Activated CD8-positive, alpha-beta T cell treated with anti-CD3 and anti-CD28 coated beads for 36 hours (primary cell): ENCODE data around the gene CPA5. TPM values are rescaled to one million over a fixed set of nuclear protein-coding genes. Genes with fewer than 3 reads are reported as not detected.

Source experiments
- ATAC-seq: fragments of 200-7000 bp; cut with Tn5 transposase; one replicate; pipeline ENCODE4 v1.10.0; 2021; ENCODE audit warnings: mild to moderate bottlenecking, moderate library complexity
- CTCF ChIA-PET: fragments of 350-600 bp; sonication (Branson Sonifier 250); formaldehyde crosslinking; loops from one replicate; lab custom pipeline; 2021; ENCODE audit warnings: antibody characterized with exemption; lab: Charles Lee
- POLR2A ChIA-PET: fragments of 350-600 bp; sonication (Branson Sonifier 250); formaldehyde crosslinking; loops from one replicate; lab custom pipeline; 2021; ENCODE audit warnings: antibody characterized with exemption; lab: Charles Lee
- DNase-seq: peaks from one replicate; pipeline ENCODE4 v3.0.0-alpha.2; 2020
- H3K27ac Mint-ChIP-seq: one replicate; pipeline ENCODE4 v1.8.0; 2021; ENCODE audit warnings: mild to moderate bottlenecking, mixed read lengths
- H3K27me3 Mint-ChIP-seq: one replicate; pipeline ENCODE4 v1.8.0; 2021; ENCODE audit warnings: mixed read lengths
- H3K36me3 Mint-ChIP-seq: one replicate; pipeline ENCODE4 v1.8.0; 2021; ENCODE audit warnings: low read depth, mixed read lengths
- H3K4me1 Mint-ChIP-seq: one replicate; pipeline ENCODE4 v1.8.0; 2021; ENCODE audit warnings: low read depth, mixed read lengths
- H3K4me3 Mint-ChIP-seq: one replicate; pipeline ENCODE4 v1.8.0; 2021; ENCODE audit warnings: mild to moderate bottlenecking, moderate library complexity, mixed read lengths
- H3K9me3 Mint-ChIP-seq: one replicate; pipeline ENCODE4 v1.8.0; 2021; ENCODE audit warnings: mixed read lengths
- intact Hi-C: fragments of 100-400 bp; cut with micrococcal nuclease; formaldehyde crosslinking; loops from one replicate; pipeline ENCODE4 v1.10.0; 2022
- total RNA-seq, 2 experiments: library from RNA; stranded (reverse); gene quantifications; one replicate each; pipeline ENCODE4 v1.2.3, GENCODE V29; 2021
- TF ChIP-seq, protein P1 (sequence below): fragments of 200-600 bp; IDR thresholded peaks from one replicate; pipeline ENCODE4 v1.8.0; 2022; ENCODE audit warnings: antibody characterized with exemption, mild to moderate bottlenecking

Gene CPA5
- total RNA-seq, 2 experiments from 2014 or later = 0.25 to 0.88 TPM

DNA sequence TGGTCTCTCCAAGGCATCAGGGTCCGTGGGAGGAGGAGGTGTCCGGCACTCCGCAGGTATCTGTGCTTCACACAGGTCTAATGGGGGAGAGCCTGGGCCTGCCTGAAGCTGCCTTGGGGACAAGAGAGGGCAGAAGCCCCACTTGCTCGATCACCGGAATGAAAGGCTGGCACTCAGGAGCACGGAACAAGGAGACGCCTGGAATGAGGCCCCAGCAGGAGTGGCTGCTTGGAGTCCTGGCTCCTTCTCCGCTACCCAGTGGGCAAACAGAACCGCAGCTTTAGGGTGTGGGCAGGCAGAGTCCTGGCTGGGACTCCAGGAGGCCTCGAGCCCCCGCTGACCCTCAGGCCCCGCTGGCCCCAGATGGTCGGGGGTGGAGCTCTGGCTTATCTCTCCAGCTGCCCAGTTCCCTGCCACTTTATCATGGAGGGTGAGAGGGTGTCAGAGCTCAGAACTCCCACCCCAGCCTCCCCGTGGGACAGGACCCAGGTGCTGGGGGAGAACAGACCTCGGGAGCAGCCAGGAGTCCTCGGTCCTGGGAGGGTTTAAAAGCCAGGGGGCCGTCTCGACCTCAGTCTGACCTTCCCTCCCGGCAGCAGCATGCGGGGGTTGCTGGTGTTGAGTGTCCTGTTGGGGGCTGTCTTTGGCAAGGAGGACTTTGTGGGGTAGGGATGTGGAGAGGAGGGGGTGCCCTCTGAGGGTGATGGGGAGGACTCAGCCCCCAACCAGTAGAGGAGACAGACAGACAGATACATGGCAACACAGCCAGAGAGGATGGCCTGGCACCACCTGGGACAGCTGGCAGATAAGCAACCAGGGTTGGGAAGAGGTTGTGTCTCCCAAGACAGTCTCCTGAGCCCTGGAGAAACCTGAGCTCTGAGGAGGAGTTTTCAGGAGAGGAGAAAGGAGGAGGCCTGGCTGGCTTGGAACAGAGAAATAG lies 35.6 kb downstream of the CPA5 start, which contains the start of gene CPA1:
Gene CPA1, plus strand, starts transcription at position 574 of the 940 bp plus-strand sequence. Its CDS starts 27 bp downstream, at position 601.
- ATAC-seq = no peak
- TF ChIP-seq, protein P1, sequence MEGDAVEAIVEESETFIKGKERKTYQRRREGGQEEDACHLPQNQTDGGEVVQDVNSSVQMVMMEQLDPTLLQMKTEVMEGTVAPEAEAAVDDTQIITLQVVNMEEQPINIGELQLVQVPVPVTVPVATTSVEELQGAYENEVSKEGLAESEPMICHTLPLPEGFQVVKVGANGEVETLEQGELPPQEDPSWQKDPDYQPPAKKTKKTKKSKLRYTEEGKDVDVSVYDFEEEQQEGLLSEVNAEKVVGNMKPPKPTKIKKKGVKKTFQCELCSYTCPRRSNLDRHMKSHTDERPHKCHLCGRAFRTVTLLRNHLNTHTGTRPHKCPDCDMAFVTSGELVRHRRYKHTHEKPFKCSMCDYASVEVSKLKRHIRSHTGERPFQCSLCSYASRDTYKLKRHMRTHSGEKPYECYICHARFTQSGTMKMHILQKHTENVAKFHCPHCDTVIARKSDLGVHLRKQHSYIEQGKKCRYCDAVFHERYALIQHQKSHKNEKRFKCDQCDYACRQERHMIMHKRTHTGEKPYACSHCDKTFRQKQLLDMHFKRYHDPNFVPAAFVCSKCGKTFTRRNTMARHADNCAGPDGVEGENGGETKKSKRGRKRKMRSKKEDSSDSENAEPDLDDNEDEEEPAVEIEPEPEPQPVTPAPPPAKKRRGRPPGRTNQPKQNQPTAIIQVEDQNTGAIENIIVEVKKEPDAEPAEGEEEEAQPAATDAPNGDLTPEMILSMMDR = no peak
- ChIA-PET POLR2A (no interaction called here), CTCF (interaction anchor here (0.6 to 1.5 kb wide), 2 partner anchors 16 to 243 kb away, joined by 3 read pairs; no protein-coding TSS in a partner anchor)
- Mint-ChIP-seq H3K27ac (no peak within 1 kb of the TSS), H3K4me1 (no peaks in the 10 kb centered on the region), H3K36me3 (no peaks in the 10 kb centered on the region), H3K4me3 (no peak within 1 kb of the TSS), H3K27me3 (no peaks in the 10 kb centered on the region), H3K9me3 (peaks cover 8% of the 10 kb centered on the region)
- intact Hi-C loops = no loop called here
- no peak for DNase-seq

DNA sequence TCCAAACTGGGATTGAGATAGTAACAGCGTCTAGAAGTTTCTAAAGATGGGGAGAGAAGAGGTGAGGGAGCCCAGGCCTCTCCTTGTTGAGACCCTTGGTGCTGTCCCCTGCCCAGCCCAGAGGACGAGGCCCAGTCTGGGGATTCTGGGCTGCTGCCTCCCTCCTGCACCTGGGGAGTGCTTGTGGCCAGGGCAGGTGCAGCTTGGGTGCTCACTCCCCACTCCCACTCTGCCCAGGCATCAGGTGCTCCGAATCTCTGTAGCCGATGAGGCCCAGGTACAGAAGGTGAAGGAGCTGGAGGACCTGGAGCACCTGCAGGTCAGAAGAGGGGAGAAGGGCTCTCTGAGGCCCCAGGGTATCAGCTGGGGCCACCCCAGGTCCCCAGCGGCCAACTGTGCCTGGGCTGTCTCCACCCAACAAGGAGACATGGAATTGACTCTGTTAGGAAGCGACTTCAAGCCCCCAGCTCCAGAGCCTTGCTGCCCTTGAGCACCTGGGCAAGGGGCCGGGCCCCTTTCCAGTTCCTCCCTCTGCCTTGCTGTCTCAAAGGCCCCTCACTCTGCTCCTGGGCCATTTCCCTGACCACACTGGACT lies 36.3 kb downstream of the CPA5 start:
- intact Hi-C loops = no loop called here
- Mint-ChIP-seq H3K4me1 (no peaks in the 10 kb centered on the region), H3K9me3 (peaks cover 7% of the 10 kb centered on the region), H3K27me3 (no peaks in the 10 kb centered on the region), H3K27ac (no peak overlapping the region), H3K36me3 (no peaks in the 10 kb centered on the region), H3K4me3 (no peak overlapping the region)
- ChIA-PET POLR2A (no interaction called here), CTCF (interaction anchor here (0.6 to 1.1 kb wide), 2 partner anchors 21 to 242 kb away, joined by 3 read pairs; no protein-coding TSS in a partner anchor)
- TF ChIP-seq, protein P1 = no peak
- DNase-seq (no peak), ATAC-seq (no peak)

DNA sequence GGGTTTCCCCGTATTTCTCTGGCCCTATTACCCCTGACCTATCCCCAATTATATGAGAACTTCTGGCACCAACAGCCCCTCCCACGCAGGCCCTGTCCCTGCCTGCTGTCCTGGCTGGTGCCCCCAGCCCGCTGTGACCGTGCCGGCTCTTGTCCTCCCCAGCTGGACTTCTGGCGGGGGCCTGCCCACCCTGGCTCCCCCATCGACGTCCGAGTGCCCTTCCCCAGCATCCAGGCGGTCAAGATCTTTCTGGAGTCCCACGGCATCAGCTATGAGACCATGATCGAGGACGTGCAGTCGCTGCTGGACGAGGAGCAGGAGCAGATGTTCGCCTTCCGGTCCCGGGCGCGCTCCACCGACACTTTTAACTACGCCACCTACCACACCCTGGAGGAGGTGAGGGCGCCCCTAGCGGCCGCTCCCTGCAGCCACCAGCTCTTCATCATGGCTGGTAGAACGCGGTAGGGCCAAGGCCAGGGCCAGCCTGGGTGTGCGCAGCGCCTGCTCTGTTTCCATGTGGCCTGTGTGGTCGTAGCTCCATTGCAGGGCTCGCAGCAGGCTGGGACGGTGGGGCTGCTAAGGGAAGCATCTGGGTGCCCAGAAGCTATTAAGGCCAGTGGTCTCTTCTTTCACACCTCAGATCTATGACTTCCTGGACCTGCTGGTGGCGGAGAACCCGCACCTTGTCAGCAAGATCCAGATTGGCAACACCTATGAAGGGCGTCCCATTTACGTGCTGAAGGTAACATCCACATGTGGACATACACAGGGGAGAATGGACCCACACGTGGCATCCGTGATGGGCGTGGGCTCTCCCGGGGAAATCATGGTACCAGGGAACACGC lies 37.1 kb downstream of the CPA5 start:
- H3K4me1 Mint-ChIP-seq = no peaks in the 10 kb centered on the region
- ChIA-PET POLR2A (interaction anchor here (0.6 kb wide), 1 partner anchor 11 kb away, joined by 3 read pairs; no protein-coding TSS in a partner anchor), CTCF (interaction anchor here (1.1 kb wide), 1 partner anchor 20 kb away, joined by 3 read pairs; no protein-coding TSS in a partner anchor)
- H3K27ac Mint-ChIP-seq = no peak overlapping the region
- peaks cover under 1% of the 10 kb centered on the region for H3K9me3 Mint-ChIP-seq
- no peak overlapping the region for H3K4me3 Mint-ChIP-seq
- intact Hi-C loops = no loop called here
- DNase-seq (no peak), ATAC-seq (no peak)
- TF ChIP-seq, protein P1 = no peak
- H3K36me3 Mint-ChIP-seq = no peaks in the 10 kb centered on the region
- no peaks in the 10 kb centered on the region for H3K27me3 Mint-ChIP-seq

DNA sequence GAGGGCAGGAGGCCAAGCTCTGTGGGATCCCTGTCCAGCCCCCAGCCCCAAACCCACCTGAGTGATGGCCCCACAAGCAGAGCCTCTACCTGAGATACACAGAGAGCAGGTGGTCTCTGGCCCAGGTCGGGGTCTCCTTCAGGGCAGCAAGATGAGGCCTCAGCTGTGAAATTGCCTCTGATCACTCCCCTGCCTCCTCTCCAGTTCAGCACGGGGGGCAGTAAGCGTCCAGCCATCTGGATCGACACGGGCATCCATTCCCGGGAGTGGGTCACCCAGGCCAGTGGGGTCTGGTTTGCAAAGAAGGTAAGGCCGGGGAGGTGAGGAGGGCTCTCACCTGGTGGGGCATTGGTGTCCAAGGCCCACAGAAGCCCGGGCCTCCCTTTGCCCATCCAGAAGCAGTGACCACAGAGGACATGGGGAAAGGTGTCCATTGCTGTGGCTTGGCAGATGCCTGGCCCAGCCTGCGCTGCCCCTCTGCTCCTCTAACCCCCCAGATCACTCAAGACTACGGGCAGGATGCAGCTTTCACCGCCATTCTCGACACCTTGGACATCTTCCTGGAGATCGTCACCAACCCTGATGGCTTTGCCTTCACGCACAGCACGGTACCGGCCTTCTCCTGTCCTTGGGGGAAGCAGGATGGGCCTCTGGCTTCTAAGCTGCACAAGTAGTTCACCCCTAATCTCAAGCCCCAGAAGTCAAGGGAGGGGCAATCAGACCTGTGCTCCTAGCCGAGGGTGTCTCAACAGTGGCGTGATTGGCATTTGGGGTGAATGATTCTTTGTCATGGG lies 38.8 kb downstream of the CPA5 start:
- DNase-seq = no peak
- no peak for ATAC-seq
- CTCF ChIA-PET = no interaction called here

More for the DNA sequence above, 38.8 kb downstream of the CPA5 start:
- intact Hi-C loops = no loop called here
- no peaks in the 10 kb centered on the region for H3K36me3 Mint-ChIP-seq
- no peak overlapping the region for H3K4me3 Mint-ChIP-seq
- no peaks in the 10 kb centered on the region for H3K4me1 Mint-ChIP-seq
- no peaks in the 10 kb centered on the region for H3K9me3 Mint-ChIP-seq
- POLR2A ChIA-PET = interaction anchor here (0.6 kb wide), 1 partner anchor 190 kb away, joined by 3 read pairs; no protein-coding TSS in a partner anchor
- no peaks in the 10 kb centered on the region for H3K27me3 Mint-ChIP-seq
- TF ChIP-seq, protein P1 = no peak
- H3K27ac Mint-ChIP-seq = no peak overlapping the region
